Measurements from ENCODE around the gene EPHB4.
"Not testable (repeated sequence)": the region's sequence is repeated elsewhere in the genome, so short reads cannot be mapped to it uniquely, and the experiment has no call there.

DNA sequence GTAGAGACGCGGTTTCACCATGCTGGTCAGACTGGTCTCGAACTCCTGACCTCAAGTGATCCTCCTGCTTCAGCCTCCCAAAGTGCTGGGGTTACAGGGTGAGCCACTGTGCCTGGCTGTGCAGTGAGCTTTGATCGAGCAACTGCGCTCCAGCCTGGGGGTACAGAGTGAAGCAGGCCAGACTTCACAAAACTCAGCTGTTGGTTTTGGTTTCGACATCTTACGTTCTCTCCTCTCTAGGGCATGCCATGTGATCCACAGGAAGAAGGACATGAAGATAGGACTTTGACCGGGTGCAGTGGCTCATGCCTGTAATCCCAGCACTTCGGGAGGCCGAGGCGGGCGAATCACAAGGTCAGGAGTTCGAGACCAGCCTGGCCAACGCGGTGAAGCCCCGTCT lies 10.8 kb downstream of the EPHB4 start:
- TF ChIP-seq, protein P1, sequence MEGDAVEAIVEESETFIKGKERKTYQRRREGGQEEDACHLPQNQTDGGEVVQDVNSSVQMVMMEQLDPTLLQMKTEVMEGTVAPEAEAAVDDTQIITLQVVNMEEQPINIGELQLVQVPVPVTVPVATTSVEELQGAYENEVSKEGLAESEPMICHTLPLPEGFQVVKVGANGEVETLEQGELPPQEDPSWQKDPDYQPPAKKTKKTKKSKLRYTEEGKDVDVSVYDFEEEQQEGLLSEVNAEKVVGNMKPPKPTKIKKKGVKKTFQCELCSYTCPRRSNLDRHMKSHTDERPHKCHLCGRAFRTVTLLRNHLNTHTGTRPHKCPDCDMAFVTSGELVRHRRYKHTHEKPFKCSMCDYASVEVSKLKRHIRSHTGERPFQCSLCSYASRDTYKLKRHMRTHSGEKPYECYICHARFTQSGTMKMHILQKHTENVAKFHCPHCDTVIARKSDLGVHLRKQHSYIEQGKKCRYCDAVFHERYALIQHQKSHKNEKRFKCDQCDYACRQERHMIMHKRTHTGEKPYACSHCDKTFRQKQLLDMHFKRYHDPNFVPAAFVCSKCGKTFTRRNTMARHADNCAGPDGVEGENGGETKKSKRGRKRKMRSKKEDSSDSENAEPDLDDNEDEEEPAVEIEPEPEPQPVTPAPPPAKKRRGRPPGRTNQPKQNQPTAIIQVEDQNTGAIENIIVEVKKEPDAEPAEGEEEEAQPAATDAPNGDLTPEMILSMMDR (IDR thresholded peaks at IDR 0.05): not testable (repeated sequence)
- TF ChIP-seq ZFX (IDR thresholded peaks at IDR 0.05; ENCODE audit: borderline replicate concordance): not testable (repeated sequence)
